ENCODE results near the gene MKI67.
"Not testable (repeated sequence)": the region's sequence is repeated elsewhere in the genome, so short reads cannot be mapped to it uniquely, and the experiment has no call there.

MKI67 gene

GRCh38 chr10:128147669-128148068 is 21.4 kb upstream of the MKI67 start:
- no peak for DNase-seq (ENCODE audit: low read depth in 2 of 2)

GRCh38 chr10:128147064-128147463 is 20.8 kb upstream of the MKI67 start:
- no peak for DNase-seq (ENCODE audit: low read depth in 2 of 2)

- no peak for DNase-seq (ENCODE audit: low read depth in 2 of 2)
Observed at GRCh38 chr10:128144547-128144946, 18.3 kb upstream of the MKI67 start.

- DNase-seq (ENCODE audit: low read depth in 2 of 2): no peak
Observed at GRCh38 chr10:128143531-128143930, 17.3 kb upstream of the MKI67 start.

GRCh38 chr10:128140425-128140824 is 14.2 kb upstream of the MKI67 start:
- no peak for DNase-seq (ENCODE audit: low read depth in 2 of 2)

- not testable (repeated sequence) for DNase-seq (ENCODE audit: low read depth in 2 of 2)
Observed at GRCh38 chr10:128138429-128138828, 12.2 kb upstream of the MKI67 start.

- no peak for DNase-seq (ENCODE audit: low read depth in 2 of 2)
Observed at GRCh38 chr10:128137877-128138276, 11.7 kb upstream of the MKI67 start.

- no peak for DNase-seq (ENCODE audit: low read depth in 2 of 2)
Observed at GRCh38 chr10:128130051-128130450, 3.8 kb upstream of the MKI67 start.

GRCh38 chr10:128128582-128128981 is 2.4 kb upstream of the MKI67 start:
- no peak for DNase-seq (ENCODE audit: low read depth in 2 of 2)

- no peak for DNase-seq (ENCODE audit: low read depth in 2 of 2)
Observed at GRCh38 chr10:128125416-128125943, 743 bp downstream of the MKI67 start.

- no peak for DNase-seq (ENCODE audit: low read depth in 2 of 2)
Observed at GRCh38 chr10:128124813-128125403, 1.3 kb downstream of the MKI67 start.

- no peak for DNase-seq (ENCODE audit: low read depth in 2 of 2)
Observed at GRCh38 chr10:128123846-128124245, 2.4 kb downstream of the MKI67 start.

GRCh38 chr10:128122931-128123330 is 3.3 kb downstream of the MKI67 start:
- no peak for DNase-seq (ENCODE audit: low read depth in 2 of 2)

GRCh38 chr10:128121750-128122412 is 4.3 kb downstream of the MKI67 start:
- DNase-seq (ENCODE audit: low read depth in 2 of 2): no peak

GRCh38 chr10:128116851-128117615 is 9.2 kb downstream of the MKI67 start:
- no peak for DNase-seq (ENCODE audit: low read depth in 2 of 2)

- DNase-seq (ENCODE audit: low read depth in 2 of 2): no peak
Observed at GRCh38 chr10:128116187-128116586, 10.0 kb downstream of the MKI67 start.

- no peak for DNase-seq (ENCODE audit: low read depth in 2 of 2)
Observed at GRCh38 chr10:128115356-128115755, 10.9 kb downstream of the MKI67 start.

GRCh38 chr10:128114901-128115300 is 11.3 kb downstream of the MKI67 start:
- DNase-seq (ENCODE audit: low read depth in 2 of 2): no peak

- no peak for DNase-seq (ENCODE audit: low read depth in 2 of 2)
Observed at GRCh38 chr10:128113026-128113425, 13.2 kb downstream of the MKI67 start.

GRCh38 chr10:128111696-128112095 is 14.5 kb downstream of the MKI67 start:
- no peak for DNase-seq (ENCODE audit: low read depth in 2 of 2)

- no peak for DNase-seq (ENCODE audit: low read depth in 2 of 2)
Observed at GRCh38 chr10:128110339-128110738, 15.9 kb downstream of the MKI67 start.

- no peak for DNase-seq (ENCODE audit: low read depth in 2 of 2)
Observed at GRCh38 chr10:128109707-128110106, 16.5 kb downstream of the MKI67 start.

GRCh38 chr10:128105383-128105782 is 20.8 kb downstream of the MKI67 start:
- DNase-seq (ENCODE audit: low read depth in 2 of 2): no peak
